GM10266 (cell line): Measurements from ENCODE around the gene PSD2.

Source experiments
- DNase-seq: peaks from one replicate; pipeline ENCODE4 v3.0.0; 2012; ENCODE audit errors: extremely low spot score
- TF ChIP-seq, protein P1 (sequence below): IDR thresholded peaks from 2 replicates; pipeline ENCODE4 v1.5.1; 2012; ENCODE audit warnings: mild to moderate bottlenecking, low read depth; ENCODE audit not compliant: control insufficient read depth, insufficient read depth; ENCODE audit errors: missing control alignments

The PSD2 gene

GRCh38 chr5:139772089-139772791, 23.4 kb upstream of the PSD2 start:
- TF ChIP-seq, protein P1, sequence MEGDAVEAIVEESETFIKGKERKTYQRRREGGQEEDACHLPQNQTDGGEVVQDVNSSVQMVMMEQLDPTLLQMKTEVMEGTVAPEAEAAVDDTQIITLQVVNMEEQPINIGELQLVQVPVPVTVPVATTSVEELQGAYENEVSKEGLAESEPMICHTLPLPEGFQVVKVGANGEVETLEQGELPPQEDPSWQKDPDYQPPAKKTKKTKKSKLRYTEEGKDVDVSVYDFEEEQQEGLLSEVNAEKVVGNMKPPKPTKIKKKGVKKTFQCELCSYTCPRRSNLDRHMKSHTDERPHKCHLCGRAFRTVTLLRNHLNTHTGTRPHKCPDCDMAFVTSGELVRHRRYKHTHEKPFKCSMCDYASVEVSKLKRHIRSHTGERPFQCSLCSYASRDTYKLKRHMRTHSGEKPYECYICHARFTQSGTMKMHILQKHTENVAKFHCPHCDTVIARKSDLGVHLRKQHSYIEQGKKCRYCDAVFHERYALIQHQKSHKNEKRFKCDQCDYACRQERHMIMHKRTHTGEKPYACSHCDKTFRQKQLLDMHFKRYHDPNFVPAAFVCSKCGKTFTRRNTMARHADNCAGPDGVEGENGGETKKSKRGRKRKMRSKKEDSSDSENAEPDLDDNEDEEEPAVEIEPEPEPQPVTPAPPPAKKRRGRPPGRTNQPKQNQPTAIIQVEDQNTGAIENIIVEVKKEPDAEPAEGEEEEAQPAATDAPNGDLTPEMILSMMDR = no peak
- no peak for DNase-seq

DNA sequence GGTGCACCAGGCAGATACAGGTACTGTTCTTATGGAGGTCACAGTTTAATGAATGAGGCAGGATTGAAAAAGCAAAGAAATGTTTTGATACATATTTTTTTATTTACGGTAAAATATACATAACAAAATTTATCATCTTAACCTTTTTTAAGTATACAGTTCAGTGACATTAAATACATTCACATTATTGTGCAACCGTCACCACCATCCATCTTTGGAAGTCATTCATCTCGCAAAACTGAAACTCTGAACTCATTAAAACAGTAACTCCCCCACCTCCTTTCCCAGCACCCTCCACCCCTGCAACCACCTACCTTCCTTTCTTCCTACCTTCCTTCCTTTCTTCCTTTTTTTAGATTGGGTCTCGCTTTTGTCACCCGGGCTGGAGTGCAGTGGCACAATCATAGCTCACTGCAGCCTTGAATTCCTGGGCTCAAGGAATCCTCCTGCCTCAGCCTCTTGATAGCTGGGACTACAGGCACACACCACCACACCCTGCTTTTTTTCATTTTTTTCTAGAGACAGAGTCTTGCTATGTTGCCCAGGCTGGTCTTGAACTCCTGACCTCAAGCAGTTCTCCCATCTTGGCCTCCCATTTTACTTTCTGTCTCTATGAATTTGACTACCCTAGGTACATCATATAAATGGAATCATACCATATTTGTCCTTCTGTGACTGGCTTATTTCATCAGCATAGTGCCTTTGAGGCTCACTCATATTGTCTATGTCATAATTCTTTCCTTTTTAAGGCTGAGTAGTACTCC, 22.5 kb upstream of the PSD2 start:
- DNase-seq = no peak
- TF ChIP-seq, protein P1 = no peak

GRCh38 chr5:139774980-139775661, 20.5 kb upstream of the PSD2 start:
- TF ChIP-seq, protein P1 = peak; percentile 84
- DNase-seq = peak; percentile 85

- no peak for DNase-seq
- TF ChIP-seq, protein P1 = no peak
Measured at GRCh38 chr5:139775872-139776271, 19.7 kb upstream of the PSD2 start.

DNA sequence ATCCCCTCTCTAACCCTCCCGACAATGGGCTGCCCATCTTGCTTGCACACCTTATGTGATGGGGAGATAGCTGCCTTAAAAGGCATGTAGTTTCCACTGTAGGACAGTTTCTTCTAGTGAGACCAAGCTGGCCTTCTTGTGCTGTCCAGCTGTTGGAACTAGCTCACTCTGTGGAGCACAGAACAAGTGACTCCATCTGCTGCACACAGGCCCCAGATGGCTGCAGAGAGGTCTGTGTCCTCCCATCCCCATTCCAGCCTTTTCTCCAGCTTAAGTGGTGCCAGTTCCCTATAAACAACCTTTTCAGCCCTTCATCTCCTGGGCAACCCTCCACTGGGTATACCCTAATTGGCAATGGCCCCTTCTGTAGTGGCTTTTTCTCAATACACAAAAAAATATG, 18.7 kb upstream of the PSD2 start:
- no peak for DNase-seq
- TF ChIP-seq, protein P1 = no peak

- TF ChIP-seq, protein P1 = no peak
Measured at GRCh38 chr5:139783436-139783965, 12.1 kb upstream of the PSD2 start.

More at GRCh38 chr5:139783436-139783965, 12.1 kb upstream of the PSD2 start:
- no peak for DNase-seq
